NCI-H1105 treated with DMSO at 0.1 percent for 48 hours (cell line): ENCODE data around the gene OR6A2.

Experiments
- DNase-seq: peaks from one replicate; lab custom pipeline; 2025; lab: John Stamatoyannopoulos, UW

Gene OR6A2

GRCh38 chr11:6755953-6756347 is 43.5 kb downstream of the OR6A2 start:
- DNase-seq = no peak

DNA sequence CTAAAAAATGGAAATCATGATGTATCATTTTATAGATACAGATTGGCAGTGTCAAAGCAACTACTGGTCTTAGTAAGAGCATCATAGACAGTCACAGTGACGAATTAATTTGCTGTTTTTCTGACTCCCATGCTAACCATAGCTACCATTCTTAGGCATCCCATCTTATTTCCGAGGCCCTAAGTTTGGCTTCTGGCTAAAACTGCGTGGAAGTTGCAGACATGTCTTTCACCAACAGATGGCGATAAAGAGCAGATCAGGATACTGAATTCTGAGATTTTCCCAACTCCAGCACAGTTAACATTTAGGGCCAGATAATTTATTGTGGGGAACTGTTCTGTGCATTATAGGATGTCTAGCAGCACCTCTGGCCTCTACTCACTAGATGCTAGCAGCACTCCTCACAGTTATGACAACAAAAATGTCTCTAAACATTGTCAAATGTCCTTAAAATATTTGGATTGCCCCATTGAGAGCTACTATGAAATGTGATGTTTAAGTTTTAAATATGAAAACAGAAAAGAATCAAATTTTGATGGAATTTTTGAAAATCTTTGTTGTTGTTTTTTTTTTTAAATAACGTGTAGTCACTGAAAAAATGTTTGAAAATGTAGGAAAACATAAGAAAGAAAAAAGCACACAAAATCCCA is 44.1 kb downstream of the OR6A2 start:
- peak; percentile 22 for DNase-seq

- DNase-seq = no peak
Observed at GRCh38 chr11:6747097-6747668, 52.3 kb downstream of the OR6A2 start.

- no peak for DNase-seq
Observed at GRCh38 chr11:6746626-6747025, 52.9 kb downstream of the OR6A2 start.

DNA sequence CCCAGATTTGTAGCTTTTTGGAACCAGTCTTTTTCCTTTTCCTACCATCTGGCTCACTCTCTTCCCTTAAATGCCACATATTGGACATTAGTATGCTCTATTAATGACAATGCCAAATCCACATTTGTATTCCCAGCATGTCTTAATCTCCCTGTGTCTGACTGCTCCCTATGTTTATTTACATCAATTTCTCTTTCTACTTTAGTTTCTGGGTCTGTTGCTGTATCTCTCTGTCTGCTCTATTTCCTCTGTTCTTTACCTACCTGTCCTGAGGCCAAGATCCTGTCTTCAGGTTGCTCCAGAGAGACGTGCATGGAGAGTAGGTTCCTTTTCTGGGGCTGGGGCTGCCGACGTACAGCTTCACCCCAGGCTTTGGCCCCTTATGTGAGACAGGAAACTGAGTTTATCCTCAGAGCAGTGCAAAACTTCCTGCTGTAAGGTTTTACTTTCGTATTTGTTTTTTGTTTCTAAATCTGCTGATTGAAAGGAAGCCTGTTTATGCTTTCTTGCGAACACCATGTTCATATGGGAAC is 53.3 kb downstream of the OR6A2 start:
- DNase-seq = no peak

DNA sequence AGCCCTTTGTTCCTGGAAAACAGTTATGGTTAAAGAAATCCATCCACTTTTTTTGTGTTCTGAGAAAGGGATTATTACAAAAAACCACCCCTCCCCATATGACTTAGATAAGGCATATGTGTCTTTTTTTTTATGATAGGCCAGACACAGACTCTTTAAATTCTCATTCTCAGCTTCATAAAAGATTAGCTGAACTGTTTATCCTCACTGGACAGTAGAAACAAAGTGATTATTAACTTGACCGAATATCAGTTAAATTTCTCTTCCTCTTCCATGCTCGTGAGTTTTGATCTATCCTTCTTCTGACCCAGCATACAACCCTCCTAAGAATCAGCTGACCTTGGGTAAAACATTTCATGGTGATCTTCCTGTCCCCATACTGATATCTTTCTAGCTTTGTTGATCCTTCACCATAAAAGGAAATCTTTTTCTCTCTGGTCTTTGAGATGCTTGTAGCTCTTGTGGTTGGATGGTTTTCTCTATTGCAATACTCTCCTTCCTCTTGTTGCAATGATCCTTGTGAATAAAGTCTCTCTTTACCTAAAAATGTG is 53.9 kb downstream of the OR6A2 start:
- DNase-seq = no peak

- no peak for DNase-seq
Observed at GRCh38 chr11:6745018-6745417, 54.5 kb downstream of the OR6A2 start.

- DNase-seq = no peak
Observed at GRCh38 chr11:6742260-6742659, 57.2 kb downstream of the OR6A2 start.
